BJ (cell line): Measurements from ENCODE around the gene NDN. TPM values are rescaled to one million over a fixed set of nuclear protein-coding genes. Genes with fewer than 3 reads are reported as not detected.

Experiments used
- CTCF ChIA-PET: fragments of 350-600 bp; formaldehyde crosslinking; extraction: SDS; loops from one replicate; lab custom pipeline; 2021; ENCODE audit warnings: antibody characterized with exemption, inconsistent platforms; lab: Yijun Ruan, JAX
- POLR2A ChIA-PET: fragments of 300-600 bp; sonication (Branson Sonifier 250); formaldehyde crosslinking; extraction: SDS; loops from one replicate; lab custom pipeline; 2021; ENCODE audit warnings: antibody characterized with exemption; lab: Charles Lee
- DNase-seq: peaks from one replicate; pipeline ENCODE4 v3.0.0-alpha.2; 2011; ENCODE audit warnings: low read depth
- H3K27me3 ChIP-seq: 2 replicates; pipeline ENCODE4 v1.6.0; 2011; ENCODE audit warnings: low read length; ENCODE audit not compliant: control insufficient read depth, insufficient read depth
- H3K36me3 ChIP-seq: 2 replicates; pipeline ENCODE4 v1.5.1; 2011; ENCODE audit warnings: low read length; ENCODE audit not compliant: control insufficient read depth, insufficient read depth
- H3K4me3 ChIP-seq: 2 replicates; pipeline ENCODE4 v1.5.1; 2011; ENCODE audit warnings: low read depth, mild to moderate bottlenecking, control low read depth, low read length
- CTCF ChIP-seq: IDR thresholded peaks from 2 replicates; pipeline ENCODE4 v1.5.1; 2011; ENCODE audit warnings: low read depth, mild to moderate bottlenecking, control low read depth, inconsistent platforms, low read length, moderate library complexity; ENCODE audit not compliant: insufficient read depth
- polyA plus RNA-seq: library from polyadenylated mRNA; depleted of rRNA; stranded (reverse); fragments of >200 nt; gene quantifications from 2 replicates; pipeline ENCODE4 v1.2.3, GENCODE V29; 2011

Gene NDN
- polyA plus RNA-seq, 1 experiment, result 49.7 TPM

GRCh38 chr15:23694592-23694991, 7.5 kb upstream of the NDN start:
- CTCF ChIA-PET, result no interaction called here
- H3K27me3 ChIP-seq, result no peaks in the 10 kb centered on the region
- no peak overlapping the region for H3K4me3 ChIP-seq
- TF ChIP-seq CTCF, result no peak
- POLR2A ChIA-PET, result no interaction called here
- DNase-seq, result no peak
- no peaks in the 10 kb centered on the region for H3K36me3 ChIP-seq

GRCh38 chr15:23690450-23690852, 3.3 kb upstream of the NDN start:
- no peak for TF ChIP-seq CTCF
- no peaks in the 10 kb centered on the region for H3K36me3 ChIP-seq
- no peaks in the 10 kb centered on the region; the same call in 1 of the 2 replicates for H3K27me3 ChIP-seq
- CTCF ChIA-PET, result no interaction called here
- H3K4me3 ChIP-seq, result no peak overlapping the region
- DNase-seq, result no peak
- POLR2A ChIA-PET, result no interaction called here

GRCh38 chr15:23690015-23690414, 2.9 kb upstream of the NDN start:
- no peaks in the 10 kb centered on the region for H3K36me3 ChIP-seq
- no peak overlapping the region for H3K4me3 ChIP-seq
- DNase-seq, result no peak
- CTCF ChIA-PET, result no interaction called here
- no peaks in the 10 kb centered on the region; the same call in 1 of the 2 replicates for H3K27me3 ChIP-seq
- TF ChIP-seq CTCF, result no peak
- POLR2A ChIA-PET, result no interaction called here

GRCh38 chr15:23686466-23687142, 501 bp downstream of the NDN start:
- POLR2A ChIA-PET, result no interaction called here
- CTCF ChIA-PET, result no interaction called here
- no peaks in the 10 kb centered on the region for H3K36me3 ChIP-seq
- DNase-seq, result no peak
- no peaks in the 10 kb centered on the region; the same call in 1 of the 2 replicates for H3K27me3 ChIP-seq
- H3K4me3 ChIP-seq, result peak overlapping the region; percentile 57
- TF ChIP-seq CTCF, result no peak

- no peak for TF ChIP-seq CTCF
- Histone ChIP-seq H3K27me3 (no peaks in the 10 kb centered on the region), H3K36me3 (no peaks in the 10 kb centered on the region), H3K4me3 (no peak overlapping the region)
- ChIA-PET CTCF (no interaction called here), POLR2A (no interaction called here)
- no peak for DNase-seq
Observed at GRCh38 chr15:23671481-23671880, 15.6 kb downstream of the NDN start.
